IPS-15b (cell line): ENCODE results near the gene COLEC11.
A peak's percentile ranks its signal among the peaks of the same experiment; 100 is the strongest.

Experiments used
- H3K27me3 ChIP-seq: one replicate; pipeline ENCODE4 v1.6.1; 2013; ENCODE audit warnings: low read length; ENCODE audit not compliant: control insufficient read depth, insufficient read depth
- H3K36me3 ChIP-seq: one replicate; pipeline ENCODE4 v1.6.1; 2013; ENCODE audit warnings: low read length; ENCODE audit not compliant: control insufficient read depth, insufficient read depth
- H3K4me1 ChIP-seq: one replicate; pipeline ENCODE4 v1.6.1; 2013; ENCODE audit warnings: mild to moderate bottlenecking, low read length; ENCODE audit not compliant: control insufficient read depth, insufficient read depth
- H3K4me3 ChIP-seq: one replicate; pipeline ENCODE4 v1.5.1; 2013; ENCODE audit warnings: low read depth, low read length
- H3K9ac ChIP-seq: one replicate; pipeline ENCODE4 v1.6.1; 2013; ENCODE audit warnings: low read depth, mild to moderate bottlenecking, low read length
- H3K9me3 ChIP-seq: one replicate; pipeline ENCODE4 v1.6.1; 2013; ENCODE audit warnings: mild to moderate bottlenecking, low read length; ENCODE audit not compliant: control insufficient read depth, insufficient read depth

Gene COLEC11

GRCh38 chr2:3647831-3648651 is 53.1 kb downstream of the COLEC11 start:
- Histone ChIP-seq H3K9me3 (no peaks in the 10 kb centered on the region), H3K36me3 (no peaks in the 10 kb centered on the region), H3K27me3 (no peaks in the 10 kb centered on the region), H3K9ac (no peak overlapping the region), H3K4me3 (no peak overlapping the region), H3K4me1 (peaks cover 2% of the 10 kb centered on the region)

GRCh38 chr2:3648652-3649177 is 53.8 kb downstream of the COLEC11 start:
- no peaks in the 10 kb centered on the region for H3K36me3 ChIP-seq
- no peak overlapping the region for H3K4me3 ChIP-seq
- no peak overlapping the region for H3K9ac ChIP-seq
- peaks cover 2% of the 10 kb centered on the region for H3K4me1 ChIP-seq
- H3K9me3 ChIP-seq, result no peaks in the 10 kb centered on the region
- no peaks in the 10 kb centered on the region for H3K27me3 ChIP-seq

GRCh38 chr2:3649581-3649980 is 54.7 kb downstream of the COLEC11 start:
- Histone ChIP-seq H3K4me1 (peaks cover 2% of the 10 kb centered on the region), H3K27me3 (no peaks in the 10 kb centered on the region), H3K9me3 (no peaks in the 10 kb centered on the region)

GRCh38 chr2:3650140-3650920 is 55.4 kb downstream of the COLEC11 start:
- H3K9me3 ChIP-seq, result no peaks in the 10 kb centered on the region
- no peaks in the 10 kb centered on the region for H3K27me3 ChIP-seq
- no peak overlapping the region for H3K4me3 ChIP-seq
- H3K4me1 ChIP-seq, result peaks cover 2% of the 10 kb centered on the region
- no peaks in the 10 kb centered on the region for H3K36me3 ChIP-seq
- no peak overlapping the region for H3K9ac ChIP-seq

More at GRCh38 chr2:3649581-3649980, 54.7 kb downstream of the COLEC11 start:
- Histone ChIP-seq H3K9ac (no peak overlapping the region), H3K4me3 (no peak overlapping the region), H3K36me3 (no peaks in the 10 kb centered on the region)

GRCh38 chr2:3651691-3652648 is 57.1 kb downstream of the COLEC11 start:
- Histone ChIP-seq H3K9me3 (no peaks in the 10 kb centered on the region), H3K4me1 (peaks cover 2% of the 10 kb centered on the region), H3K36me3 (no peaks in the 10 kb centered on the region), H3K4me3 (peak overlapping the region; percentile 52), H3K27me3 (no peaks in the 10 kb centered on the region), H3K9ac (no peak overlapping the region)

DNA sequence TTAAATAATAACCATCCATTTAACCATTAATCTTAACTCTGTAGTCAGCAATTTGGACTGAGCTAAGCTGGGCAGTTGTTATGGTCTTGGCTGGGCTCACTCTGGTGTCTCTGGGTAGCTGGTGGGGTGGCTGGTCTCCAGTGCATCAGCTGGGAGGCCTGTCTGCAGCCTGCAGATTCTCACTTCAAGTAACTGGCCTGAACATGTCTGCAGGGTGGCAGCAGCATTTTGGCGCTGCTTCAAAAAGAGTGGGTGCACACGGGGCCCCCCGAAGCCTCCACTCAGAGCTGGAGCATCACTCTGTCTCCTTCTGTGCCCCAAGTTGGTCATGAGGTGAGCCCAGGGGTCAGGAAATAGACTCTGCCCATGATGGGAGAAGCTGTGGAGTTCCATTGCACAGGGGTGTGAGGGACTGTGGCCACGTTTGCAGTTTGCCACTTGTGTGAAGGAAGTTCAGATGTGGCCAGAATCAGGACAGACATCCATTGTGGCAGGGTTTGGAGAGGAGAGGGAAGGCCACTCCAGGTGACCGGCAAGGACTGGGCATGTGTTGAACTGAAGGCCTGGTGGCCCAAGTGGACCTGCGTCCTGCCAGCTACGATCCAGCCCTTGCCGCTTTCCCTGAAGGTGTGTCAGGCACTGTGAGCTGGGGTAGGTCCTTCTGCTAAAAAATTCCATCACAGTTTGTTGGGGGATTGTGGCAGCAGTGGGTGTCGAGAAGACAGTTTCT is 58.1 kb downstream of the COLEC11 start:
- Histone ChIP-seq H3K9ac (no peak overlapping the region), H3K27me3 (no peaks in the 10 kb centered on the region), H3K4me3 (no peak overlapping the region), H3K36me3 (no peaks in the 10 kb centered on the region), H3K4me1 (peaks cover 4% of the 10 kb centered on the region), H3K9me3 (no peaks in the 10 kb centered on the region)

GRCh38 chr2:3654011-3654410 is 59.1 kb downstream of the COLEC11 start:
- no peaks in the 10 kb centered on the region for H3K36me3 ChIP-seq
- peaks cover 4% of the 10 kb centered on the region for H3K4me1 ChIP-seq
- H3K9me3 ChIP-seq, result no peaks in the 10 kb centered on the region
- H3K27me3 ChIP-seq, result no peaks in the 10 kb centered on the region
- H3K9ac ChIP-seq, result no peak overlapping the region
- no peak overlapping the region for H3K4me3 ChIP-seq

DNA sequence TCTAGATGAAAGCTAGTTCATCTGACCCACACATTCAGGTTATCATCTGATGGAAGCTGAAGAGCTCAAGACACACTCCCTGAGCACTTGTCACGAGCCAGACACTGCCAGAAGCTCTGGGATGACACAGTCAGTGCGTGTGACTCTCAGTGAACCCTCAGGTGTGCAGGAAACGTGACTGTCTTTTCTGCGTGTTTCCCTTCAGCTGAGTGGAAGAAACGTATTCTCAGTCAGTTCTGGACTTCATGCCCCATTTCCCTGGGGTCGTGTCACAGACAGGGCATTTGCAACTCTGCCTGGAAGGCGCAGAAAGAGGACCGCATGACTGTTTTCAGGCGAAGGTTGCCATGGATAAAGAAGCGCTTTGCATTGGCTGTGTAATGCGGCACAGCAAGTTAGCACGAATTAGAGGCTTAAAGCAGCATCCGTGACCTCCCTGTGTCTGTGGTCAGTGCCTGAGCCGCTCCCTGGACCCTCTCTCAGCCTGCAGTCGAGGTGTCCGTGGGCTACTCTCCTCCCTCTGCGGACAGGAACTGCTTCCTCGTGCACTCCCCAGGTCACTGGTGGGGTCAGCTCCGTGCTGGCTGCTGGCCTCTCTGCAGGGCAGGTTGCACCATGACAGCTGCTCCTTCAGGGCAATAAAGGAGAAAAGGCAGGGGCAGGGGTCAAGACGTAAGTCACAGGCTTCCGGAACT is 59.8 kb downstream of the COLEC11 start:
- no peaks in the 10 kb centered on the region for H3K9me3 ChIP-seq
- H3K9ac ChIP-seq, result no peak overlapping the region
- H3K4me3 ChIP-seq, result no peak overlapping the region
- H3K36me3 ChIP-seq, result no peaks in the 10 kb centered on the region
- peaks cover 4% of the 10 kb centered on the region for H3K4me1 ChIP-seq
- no peaks in the 10 kb centered on the region for H3K27me3 ChIP-seq

DNA sequence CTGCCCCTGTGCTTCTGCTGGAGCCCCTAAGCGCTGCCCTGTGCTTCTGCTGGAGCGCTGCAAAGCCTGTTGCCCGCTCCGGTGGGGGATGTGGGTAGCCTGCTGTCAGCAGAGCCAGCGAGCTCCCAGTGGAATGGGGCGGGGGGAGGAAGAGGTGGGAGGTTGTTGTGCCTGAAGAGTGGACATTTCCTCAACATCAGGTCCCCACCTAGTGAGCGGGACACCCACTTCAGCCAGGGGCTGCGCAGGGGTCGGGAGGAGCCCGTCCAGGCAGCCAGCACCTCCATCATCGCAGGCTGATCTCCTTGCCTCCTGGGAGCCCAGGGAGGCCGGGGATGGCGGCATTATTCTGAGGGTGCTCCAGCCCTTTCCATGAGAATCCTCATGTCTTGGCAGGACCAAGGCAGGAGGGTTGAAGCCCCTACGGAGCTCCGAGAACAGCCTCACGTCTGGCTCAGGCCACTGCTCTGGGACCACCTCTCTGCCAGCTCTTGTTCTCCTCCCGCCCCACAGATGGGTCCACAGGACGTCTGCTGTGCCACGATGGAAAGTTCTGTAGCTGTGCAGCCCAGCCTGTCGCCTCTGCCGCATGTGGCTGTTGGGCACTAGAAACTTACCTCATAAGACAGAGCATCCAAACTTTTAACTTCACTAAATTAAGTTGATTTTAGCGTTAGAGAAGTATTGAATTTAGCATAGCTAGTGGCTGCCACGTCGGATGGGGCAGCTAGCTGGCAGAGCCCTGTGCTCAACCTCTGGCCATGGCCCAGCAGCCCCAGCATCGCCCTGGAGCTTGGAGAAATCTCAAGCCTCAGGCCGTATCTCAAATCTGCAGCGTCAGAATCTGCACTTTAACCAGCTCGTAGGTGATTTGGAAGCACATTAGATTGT is 61.2 kb downstream of the COLEC11 start:
- Histone ChIP-seq H3K27me3 (no peaks in the 10 kb centered on the region), H3K4me1 (peaks cover 2% of the 10 kb centered on the region), H3K36me3 (no peaks in the 10 kb centered on the region), H3K4me3 (no peak overlapping the region), H3K9ac (no peak overlapping the region), H3K9me3 (no peaks in the 10 kb centered on the region)
